Retina (tissue), 1 donor: ENCODE data around the gene KATNB1.

ENCODE experiments used
- DNase-seq: peaks from one replicate; pipeline ENCODE4 v3.0.0-alpha.2; 2016

KATNB1 gene

GRCh38 chr16:57735755-57736418 lies at the start of gene KATNB1:
KATNB1 (plus strand) TSS chr16:57735770; CDS start chr16:57737244, 1,474 bp downstream.
- no peak for DNase-seq

- no peak for DNase-seq
Observed at GRCh38 chr16:57686577-57686976, 49.0 kb upstream of the KATNB1 start.

- no peak for DNase-seq
Observed at GRCh38 chr16:57687363-57687929, 48.1 kb upstream of the KATNB1 start.

- DNase-seq, result no peak
Observed at GRCh38 chr16:57688487-57688986, 47.0 kb upstream of the KATNB1 start.

GRCh38 chr16:57688987-57689761 lies 46.4 kb upstream of the KATNB1 start:
- DNase-seq, result no peak

- DNase-seq, result no peak
Observed at GRCh38 chr16:57689762-57690558, 45.6 kb upstream of the KATNB1 start.

- no peak for DNase-seq
Observed at GRCh38 chr16:57690782-57691471, 44.6 kb upstream of the KATNB1 start.

- DNase-seq, result no peak
Observed at GRCh38 chr16:57692636-57693035, 42.9 kb upstream of the KATNB1 start.

GRCh38 chr16:57693550-57693949 lies 42.0 kb upstream of the KATNB1 start:
- no peak for DNase-seq

GRCh38 chr16:57694231-57694724 lies 41.3 kb upstream of the KATNB1 start:
- DNase-seq, result no peak

GRCh38 chr16:57694725-57695679 lies 40.6 kb upstream of the KATNB1 start, which contains the start of gene DRC7:
DRC7 (plus strand) TSS chr16:57694806; CDS start chr16:57697950, 3,144 bp downstream.
- peak; percentile 81 for DNase-seq

- DNase-seq, result no peak
Observed at GRCh38 chr16:57695680-57696069, 39.9 kb upstream of the KATNB1 start.

GRCh38 chr16:57696240-57696639 lies 39.3 kb upstream of the KATNB1 start:
- no peak for DNase-seq

- no peak for DNase-seq
Observed at GRCh38 chr16:57697896-57698537, 37.6 kb upstream of the KATNB1 start.

GRCh38 chr16:57698812-57699405 lies 36.7 kb upstream of the KATNB1 start:
- DNase-seq, result no peak

GRCh38 chr16:57699481-57699880 lies 36.1 kb upstream of the KATNB1 start:
- DNase-seq, result no peak

- no peak for DNase-seq
Observed at GRCh38 chr16:57699899-57700298, 35.7 kb upstream of the KATNB1 start.

GRCh38 chr16:57700781-57701551 lies 34.6 kb upstream of the KATNB1 start:
- no peak for DNase-seq

- DNase-seq, result no peak
Observed at GRCh38 chr16:57701759-57702371, 33.7 kb upstream of the KATNB1 start.
